Stomach (tissue), 9 donors: Measurements from ENCODE around the gene FNDC8. TPM values are rescaled to one million over a fixed set of nuclear protein-coding genes. Genes with fewer than 3 reads are reported as not detected.
"Not testable (repeated sequence)": the region's sequence is repeated elsewhere in the genome, so short reads cannot be mapped to it uniquely, and the experiment has no call there.

Experiments
- DNase-seq, 2 donors: peaks; one replicate each; pipeline versions ENCODE4 v3.0.0 to v3.0.0-alpha.2; 2013 to 2019
- H3K27ac ChIP-seq, 5 donors: fragments of 200-600 bp in 4 of 5; sonication (generic) in 4 of 5; one replicate each; pipeline ENCODE4 v1.5.1; 2013 to 2019; ENCODE audit warnings: mild to moderate bottlenecking in 1 of 5, moderate library complexity in 1 of 5
- H3K27me3 ChIP-seq, 3 donors: fragments of 200-600 bp; sonication (generic); one replicate each; pipeline ENCODE4 v1.5.1; 2017 to 2019; ENCODE audit warnings: mixed run types in 1 of 3
- H3K36me3 ChIP-seq, 4 donors: fragments of 200-600 bp; sonication (generic); 1 replicate in 3 of 4; 2 replicates in 1 of 4; pipeline ENCODE4 v1.5.1; 2016 to 2019
- H3K4me1 ChIP-seq, 4 donors: fragments of 200-600 bp; sonication (generic); one replicate each; pipeline ENCODE4 v1.5.1; 2016 to 2019
- H3K4me3 ChIP-seq, 4 donors: fragments of 200-600 bp; sonication (generic) in 3 of 4; one replicate each; pipeline ENCODE4 v1.5.1; 2016 to 2019; ENCODE audit warnings: mild to moderate bottlenecking in 1 of 4
- H3K9me3 ChIP-seq, 4 donors: fragments of 200-600 bp; sonication (generic); one replicate each; pipeline ENCODE4 v1.5.1; 2016 to 2019
- EP300 ChIP-seq: sonication (generic); formaldehyde crosslinking; IDR thresholded peaks from one replicate; pipeline ENCODE4 v1.6.1; 2017; ENCODE audit warnings: antibody characterized with exemption
- POLR2A ChIP-seq, 4 donors: fragments of 450-650 bp; IDR thresholded peaks; one replicate each; pipeline ENCODE4 v1.6.1; 2016; ENCODE audit warnings: antibody characterized with exemption in 4 of 4, control low read depth in 2 of 4, mild to moderate bottlenecking in 1 of 4, moderate library complexity in 1 of 4
- POLR2AphosphoS5 ChIP-seq, 3 donors: sonication (generic); formaldehyde crosslinking; IDR thresholded peaks; one replicate each; pipeline ENCODE4 v1.6.1; 2016; ENCODE audit warnings: antibody characterized with exemption in 3 of 3
- WGBS, 5 donors: extraction: QIAGEN DNeasy Blood & Tissue Kit in 3 of 5; methylation state at CpG; one replicate each; pipeline versions ENCODE4 v1.1.5 to v1.1.7; 2013 to 2018; 5-methylcytosine and 5-hydroxymethylcytosine counted together
- intact Hi-C: fragments of 100-400 bp; cut with DNase I; formaldehyde crosslinking; loops from one replicate; pipeline ENCODE4 v1.15.1; 2023; ENCODE audit warnings: low total_unique reads
- polyA plus RNA-seq, 3 donors: library from polyadenylated mRNA; stranded (reverse); fragments of 200-250 nt; gene quantifications; one replicate each; pipeline ENCODE4 v1.2.3, GENCODE V29; 2013
- total RNA-seq, 5 donors: library from RNA; depleted of rRNA; stranded (reverse); fragments of >200 nt; gene quantifications; one replicate each; pipeline versions ENCODE4 v1.1.0 to v1.2.3, GENCODE V29; 2014 to 2016
- TF ChIP-seq, protein P1 (sequence below), 7 experiments: fragments of 450-650 bp in 4 of 7; fragments of 200-600 bp in 3 of 7; sonication (generic) in 3 of 7; IDR thresholded peaks; one replicate each; pipeline ENCODE4 v1.5.1; 2016 to 2019; ENCODE audit warnings: antibody characterized with exemption in 7 of 7, control low read depth in 2 of 7, mild to moderate bottlenecking in 1 of 7
- donor health status: healthy with polysubstance abuse.
- donor health status: Bipolar disorder and iron deficiency.
- donor health status: healthy.

Gene FNDC8
- total and polyA plus RNA-seq, 8 donors = not detected

DNA sequence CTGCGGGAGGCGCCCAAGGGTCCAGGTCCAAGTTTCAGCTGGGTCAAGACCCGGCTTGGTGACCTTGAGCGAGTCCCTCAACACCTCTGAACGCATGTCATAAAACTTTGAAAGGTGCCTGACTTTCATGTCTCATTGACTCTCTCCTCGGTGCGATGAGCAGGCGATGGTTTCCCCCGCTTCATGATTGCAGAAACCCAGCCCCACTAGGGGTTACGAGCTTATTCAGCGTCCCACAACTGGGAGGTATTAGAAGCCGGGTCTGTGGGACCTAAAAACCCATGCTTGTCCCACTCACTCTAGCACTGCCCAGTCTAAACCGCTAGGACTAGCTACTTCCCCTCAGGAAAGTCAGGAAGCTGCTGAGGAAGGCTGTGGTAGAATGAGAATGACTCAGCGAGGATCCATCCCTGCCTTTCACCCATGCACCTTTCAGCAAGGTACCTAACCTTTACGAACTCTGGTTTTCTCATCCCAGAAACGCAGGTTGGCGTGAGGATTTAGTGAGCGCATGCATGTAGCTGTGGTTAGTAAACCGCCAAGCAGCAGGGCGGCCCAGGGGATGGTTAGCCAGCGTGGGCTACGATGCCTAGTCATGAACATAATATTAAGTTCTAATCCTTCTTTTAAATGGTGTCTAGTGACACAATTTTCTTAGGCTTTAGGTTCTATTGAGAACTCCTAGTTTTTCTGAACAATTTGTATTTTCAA lies 31.7 kb upstream of the FNDC8 start:
- Histone ChIP-seq H3K4me1 (peaks cover 14 to 41% (median 40%) of the 10 kb centered on the region in 4 donors), H3K36me3 (no peaks in the 10 kb centered on the region), H3K4me3 (peak overlapping the region; percentile 79 to 92 (median 89)), H3K9me3 (no peaks in the 10 kb centered on the region), H3K27ac (peak overlapping the region; percentile 75 to 99 (median 93)), H3K27me3 (no peaks in the 10 kb centered on the region)
- intact Hi-C loops = loop anchor here (10.0 kb wide), 1 partner anchor 85 kb away; no protein-coding TSS in a partner anchor
- 35 to 45% (median 41%) methylated on average over 17 to 22 of the region's 22 CpGs for WGBS, 5 donors
- TF ChIP-seq, protein P1, sequence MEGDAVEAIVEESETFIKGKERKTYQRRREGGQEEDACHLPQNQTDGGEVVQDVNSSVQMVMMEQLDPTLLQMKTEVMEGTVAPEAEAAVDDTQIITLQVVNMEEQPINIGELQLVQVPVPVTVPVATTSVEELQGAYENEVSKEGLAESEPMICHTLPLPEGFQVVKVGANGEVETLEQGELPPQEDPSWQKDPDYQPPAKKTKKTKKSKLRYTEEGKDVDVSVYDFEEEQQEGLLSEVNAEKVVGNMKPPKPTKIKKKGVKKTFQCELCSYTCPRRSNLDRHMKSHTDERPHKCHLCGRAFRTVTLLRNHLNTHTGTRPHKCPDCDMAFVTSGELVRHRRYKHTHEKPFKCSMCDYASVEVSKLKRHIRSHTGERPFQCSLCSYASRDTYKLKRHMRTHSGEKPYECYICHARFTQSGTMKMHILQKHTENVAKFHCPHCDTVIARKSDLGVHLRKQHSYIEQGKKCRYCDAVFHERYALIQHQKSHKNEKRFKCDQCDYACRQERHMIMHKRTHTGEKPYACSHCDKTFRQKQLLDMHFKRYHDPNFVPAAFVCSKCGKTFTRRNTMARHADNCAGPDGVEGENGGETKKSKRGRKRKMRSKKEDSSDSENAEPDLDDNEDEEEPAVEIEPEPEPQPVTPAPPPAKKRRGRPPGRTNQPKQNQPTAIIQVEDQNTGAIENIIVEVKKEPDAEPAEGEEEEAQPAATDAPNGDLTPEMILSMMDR (IDR thresholded peaks at IDR 0.05) = peak in 2 of 7 experiments; percentile 32 to 40
- no peak for TF ChIP-seq EP300
- DNase-seq = no peak

DNA sequence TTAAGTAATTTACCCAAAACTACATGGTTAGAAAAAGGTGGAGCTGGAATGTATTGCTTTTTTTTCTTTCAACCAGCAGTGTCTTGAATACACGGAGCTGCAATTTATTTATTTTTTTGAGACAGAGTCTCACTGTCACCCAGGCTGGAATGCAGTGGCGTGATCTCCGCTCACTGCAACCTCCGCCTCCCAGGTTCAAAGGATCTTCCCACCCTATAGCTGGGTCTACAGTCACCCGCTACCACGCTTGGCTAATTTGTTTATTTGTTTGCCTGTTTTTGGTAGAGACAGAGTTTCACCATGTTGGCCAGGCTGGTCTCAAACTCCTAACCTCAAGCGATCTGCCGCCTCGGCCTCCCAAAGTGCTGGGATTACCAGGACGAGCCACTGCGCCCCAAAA lies 30.7 kb upstream of the FNDC8 start:
- not testable (repeated sequence) for H3K27me3 ChIP-seq, H3K27ac ChIP-seq, H3K4me3 ChIP-seq, DNase-seq, H3K9me3 ChIP-seq, H3K36me3 ChIP-seq
- intact Hi-C loops = loop anchor here (10.0 kb wide), 1 partner anchor 86 kb away; no protein-coding TSS in a partner anchor
- 85 to 91% (median 90%) methylated on average over 11 of the region's 11 CpGs for WGBS, 5 donors
- H3K4me1 ChIP-seq = peaks cover 14 to 34% (median 31%) of the 10 kb centered on the region in 4 donors

DNA sequence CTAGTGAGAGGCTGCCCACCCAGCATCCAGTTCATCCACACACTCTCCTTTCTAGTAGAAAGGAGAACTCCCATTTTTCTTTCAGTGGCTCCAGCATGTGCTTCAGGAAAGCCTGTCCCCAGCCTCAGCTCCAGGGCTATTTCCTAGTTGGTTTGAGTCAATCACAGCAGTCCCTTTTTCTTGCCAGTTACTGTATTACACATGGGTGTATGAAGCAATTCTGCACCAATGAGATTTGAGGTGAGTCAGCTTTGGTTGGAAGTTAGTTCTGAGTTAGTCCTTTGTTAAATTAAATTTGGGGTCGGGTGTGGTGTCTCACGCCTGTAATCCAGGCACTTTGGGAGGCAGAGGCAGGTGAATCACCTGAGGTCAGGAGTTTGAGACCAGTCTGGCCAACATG lies 26.5 kb upstream of the FNDC8 start:
- H3K9me3 ChIP-seq = no peaks in the 10 kb centered on the region
- no peaks in the 10 kb centered on the region for H3K27me3 ChIP-seq
- H3K4me1 ChIP-seq = peaks cover 0 to 2% (median under 1%) of the 10 kb centered on the region in 4 donors
- H3K27ac ChIP-seq = no peak overlapping the region
- 66 to 74% (median 69%) methylated on average over 2 of the region's 2 CpGs for WGBS, 5 donors
- intact Hi-C loops = loop anchor here (10.0 kb wide), 1 partner anchor 90 kb away; no protein-coding TSS in a partner anchor
- no peak for DNase-seq
- H3K36me3 ChIP-seq = peaks cover 4 to 23% (median 19%) of the 10 kb centered on the region in 4 donors
- H3K4me3 ChIP-seq = no peak overlapping the region
- TF ChIP-seq, protein P1 (IDR thresholded peaks at IDR 0.05) = no peak
- TF ChIP-seq POLR2AphosphoS5 (IDR thresholded peaks at IDR 0.05) (no peak), POLR2A (IDR thresholded peaks at IDR 0.05) (no peak), EP300 (no peak)

DNA sequence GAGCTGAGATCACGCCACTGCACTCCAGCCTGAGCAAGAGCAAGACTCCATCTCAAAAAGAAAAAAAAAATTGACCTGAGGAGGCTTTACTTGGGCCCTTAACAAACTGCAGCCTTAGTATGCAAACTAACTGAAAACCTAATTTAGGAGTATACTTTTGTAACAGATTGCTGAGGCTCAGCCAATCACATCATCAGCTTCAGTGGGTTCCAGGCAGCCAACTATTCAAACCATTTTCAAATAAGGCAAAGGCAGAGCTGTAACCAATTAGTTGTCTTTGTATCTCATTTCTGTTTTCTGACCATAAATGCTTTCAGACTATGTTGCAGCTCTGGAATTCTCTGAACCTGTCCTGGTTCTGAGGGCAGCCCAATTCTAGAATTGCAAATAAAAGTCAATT lies 25.7 kb upstream of the FNDC8 start:
- Histone ChIP-seq H3K36me3 (peaks cover 13 to 32% (median 27%) of the 10 kb centered on the region in 4 donors), H3K27ac (no peak overlapping the region), H3K4me3 (no peak overlapping the region), H3K27me3 (no peaks in the 10 kb centered on the region), H3K9me3 (no peaks in the 10 kb centered on the region), H3K4me1 (no peaks in the 10 kb centered on the region)
- intact Hi-C loops = loop anchor here (10.0 kb wide), 1 partner anchor 91 kb away; no protein-coding TSS in a partner anchor
- no peak for DNase-seq
- WGBS, 5 donors = 88 to 100% (median 100%) methylated on average over 1 of the region's 1 CpG
- TF ChIP-seq, protein P1 (IDR thresholded peaks at IDR 0.05) = no peak
- TF ChIP-seq POLR2A (IDR thresholded peaks at IDR 0.05) (no peak), POLR2AphosphoS5 (IDR thresholded peaks at IDR 0.05) (no peak), EP300 (no peak)

DNA sequence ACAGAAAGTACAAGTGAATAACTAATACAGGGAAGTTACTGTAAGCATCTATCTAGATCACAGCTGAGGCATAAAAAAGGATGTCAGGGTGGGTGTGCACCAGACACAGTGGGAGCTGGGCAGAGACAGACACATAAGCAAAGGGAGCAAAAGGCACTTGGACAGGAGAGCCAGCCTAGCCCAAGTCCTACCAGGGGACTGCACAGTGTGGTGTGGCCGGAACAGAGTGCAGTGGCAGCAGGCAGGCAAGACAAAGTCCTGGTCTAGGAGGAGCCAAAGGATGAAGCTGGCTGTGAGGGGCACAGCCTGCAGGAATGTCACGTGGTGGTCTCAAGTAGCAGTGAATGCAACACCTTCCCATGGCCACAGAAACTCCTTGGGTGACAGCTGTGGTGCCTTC lies 23.6 kb upstream of the FNDC8 start:
- TF ChIP-seq POLR2AphosphoS5 (IDR thresholded peaks at IDR 0.05) (no peak), EP300 (no peak), POLR2A (IDR thresholded peaks at IDR 0.05) (no peak)
- TF ChIP-seq, protein P1 (IDR thresholded peaks at IDR 0.05) = no peak
- no peaks in the 10 kb centered on the region for H3K27me3 ChIP-seq
- no peak overlapping the region for H3K27ac ChIP-seq
- peaks cover 21 to 52% (median 47%) of the 10 kb centered on the region in 4 donors for H3K36me3 ChIP-seq
- intact Hi-C loops = loop anchor here (10.0 kb wide), 1 partner anchor 93 kb away; no protein-coding TSS in a partner anchor
- 74 to 97% (median 89%) methylated on average over 2 of the region's 2 CpGs for WGBS, 5 donors
- no peaks in the 10 kb centered on the region for H3K9me3 ChIP-seq
- H3K4me3 ChIP-seq = no peak overlapping the region
- no peaks in the 10 kb centered on the region for H3K4me1 ChIP-seq
- no peak for DNase-seq
